Breast epithelium (tissue), 4 donors: ENCODE measurements around the gene DSCAML1. TPM values are rescaled to one million over a fixed set of nuclear protein-coding genes. Genes with fewer than 3 reads are reported as not detected.

Experiments used
- DNase-seq, 2 donors: peaks; one replicate each; pipeline ENCODE4 v3.0.0-alpha.2; 2019; ENCODE audit warnings: low spot score in 2 of 2
- H3K27ac ChIP-seq, 2 donors: fragments of 200-600 bp; sonication (generic) in 1 of 2; one replicate each; pipeline ENCODE4 v1.5.1; 2016 to 2019; ENCODE audit warnings: mild to moderate bottlenecking in 1 of 2
- H3K27me3 ChIP-seq, 2 donors: fragments of 200-600 bp; sonication (generic) in 1 of 2; one replicate each; pipeline versions ENCODE4 v1.5.1 to v1.6.0; 2017 to 2019; ENCODE audit warnings: control low read depth in 1 of 2, mild to moderate bottlenecking in 1 of 2
- H3K36me3 ChIP-seq: fragments of 200-600 bp; one replicate; pipeline ENCODE4 v1.5.1; 2019
- H3K4me1 ChIP-seq, 2 donors: fragments of 200-600 bp; sonication (generic); one replicate each; pipeline ENCODE4 v1.5.1; 2016 to 2019; ENCODE audit warnings: control low read depth in 1 of 2
- H3K4me3 ChIP-seq, 3 donors: fragments of 200-600 bp; sonication (generic); 1 replicate in 2 of 3; 2 replicates in 1 of 3; pipeline ENCODE4 v1.5.1; 2016 to 2019; ENCODE audit warnings: mild to moderate bottlenecking in 3 of 3, moderate library complexity in 2 of 3
- H3K9me3 ChIP-seq, 2 donors: fragments of 200-600 bp; sonication (generic) in 1 of 2; one replicate each; pipeline ENCODE4 v1.5.1; 2016 to 2019; ENCODE audit warnings: control low read depth in 1 of 2
- CTCF ChIP-seq, 3 donors: fragments of 450-650 bp; IDR thresholded peaks; one replicate each; pipeline ENCODE4 v1.5.1; 2016 to 2017; ENCODE audit warnings: antibody characterized with exemption in 3 of 3, mild to moderate bottlenecking in 3 of 3, moderate library complexity in 3 of 3
- POLR2A ChIP-seq: fragments of 450-650 bp; IDR thresholded peaks from one replicate; pipeline ENCODE4 v1.6.1; 2016; ENCODE audit warnings: antibody characterized with exemption, mild to moderate bottlenecking, moderate library complexity
- POLR2AphosphoS5 ChIP-seq, 3 donors: sonication (generic); formaldehyde crosslinking; IDR thresholded peaks; one replicate each; pipeline ENCODE4 v1.6.1; 2017; ENCODE audit warnings: antibody characterized with exemption in 3 of 3
- intact Hi-C: fragments of 100-400 bp; cut with DNase I; formaldehyde crosslinking; loops from one replicate; pipeline ENCODE4 v1.15.1; 2023; ENCODE audit warnings: low total_unique reads
- total RNA-seq, 3 donors: library from RNA; depleted of rRNA; stranded (reverse); fragments of >200 nt; gene quantifications; one replicate each; pipeline ENCODE4 v1.1.0, GENCODE V29; 2016

Gene DSCAML1
- total RNA-seq, 3 donors from 2014 or later, result 0.33 to 1.8 (median 0.64) TPM

- no peak overlapping the region for H3K4me3 ChIP-seq
- peaks cover 18% of the 10 kb centered on the region for H3K36me3 ChIP-seq
- TF ChIP-seq POLR2AphosphoS5 (IDR thresholded peaks at IDR 0.05) (no peak), POLR2A (no peak), CTCF (IDR thresholded peaks at IDR 0.05) (no peak)
- intact Hi-C loops, result no loop called here
- no peaks in the 10 kb centered on the region for H3K4me1 ChIP-seq
- H3K27me3 ChIP-seq, result no peaks in the 10 kb centered on the region
- H3K9me3 ChIP-seq, result no peaks in the 10 kb centered on the region
- no peak overlapping the region for H3K27ac ChIP-seq
- no peak for DNase-seq
These were observed 414.3 kb downstream of the DSCAML1 start for GRCh38 chr11:117382746-117383145.

- DNase-seq, result no peak
- H3K4me3 ChIP-seq, result no peak overlapping the region
- H3K27me3 ChIP-seq, result no peaks in the 10 kb centered on the region
- H3K4me1 ChIP-seq, result no peaks in the 10 kb centered on the region
- H3K27ac ChIP-seq, result no peak overlapping the region
- intact Hi-C loops, result no loop called here
- peaks cover 14% of the 10 kb centered on the region for H3K36me3 ChIP-seq
- TF ChIP-seq CTCF (IDR thresholded peaks at IDR 0.05) (no peak), POLR2A (no peak), POLR2AphosphoS5 (IDR thresholded peaks at IDR 0.05) (no peak)
- H3K9me3 ChIP-seq, result no peaks in the 10 kb centered on the region
These were observed 415.3 kb downstream of the DSCAML1 start for GRCh38 chr11:117381481-117382387.

GRCh38 chr11:117380676-117381075 is 416.3 kb downstream of the DSCAML1 start:
- peaks cover 14% of the 10 kb centered on the region for H3K36me3 ChIP-seq
- no peak overlapping the region for H3K4me3 ChIP-seq
- no peak for TF ChIP-seq CTCF (IDR thresholded peaks at IDR 0.05)
- no peak for TF ChIP-seq POLR2A
- TF ChIP-seq POLR2AphosphoS5 (IDR thresholded peaks at IDR 0.05), result no peak
- no peak for DNase-seq
- no peaks in the 10 kb centered on the region for H3K4me1 ChIP-seq
- no peaks in the 10 kb centered on the region for H3K27me3 ChIP-seq
- no peaks in the 10 kb centered on the region for H3K9me3 ChIP-seq
- H3K27ac ChIP-seq, result no peak overlapping the region
- intact Hi-C loops, result no loop called here

GRCh38 chr11:117378976-117379865 is 417.8 kb downstream of the DSCAML1 start:
- Histone ChIP-seq H3K4me3 (no peak overlapping the region), H3K27me3 (no peaks in the 10 kb centered on the region), H3K27ac (no peak overlapping the region), H3K4me1 (no peaks in the 10 kb centered on the region), H3K9me3 (no peaks in the 10 kb centered on the region), H3K36me3 (peaks cover 14% of the 10 kb centered on the region)
- DNase-seq, result no peak
- intact Hi-C loops, result no loop called here
- TF ChIP-seq POLR2AphosphoS5 (IDR thresholded peaks at IDR 0.05) (no peak), POLR2A (no peak), CTCF (IDR thresholded peaks at IDR 0.05) (no peak)

Other genes starting within 250 kb of the DSCAML1 start
- 1 to 10 TPM in 2 of 3 donors, under 1 TPM in 1; 0.66 to 2.0 (median 1.3) TPM for gene FXYD2, start 27.5 kb upstream of the DSCAML1 start, total RNA-seq
- 10 to 100 TPM; 16.0 to 25.0 (median 20.3) TPM for gene FXYD6, start 79.4 kb upstream of the DSCAML1 start, total RNA-seq
- gene TMPRSS13, start 132.2 kb upstream of the DSCAML1 start, total RNA-seq, result 10 to 100 TPM in 2 of 3 donors, under 1 TPM in 1; 0.32 to 34.0 (median 12.5) TPM
- gene IL10RA, start 189.2 kb upstream of the DSCAML1 start, total RNA-seq, result 10 to 100 TPM in 2 of 3 donors, 1 to 10 TPM in 1; 9.8 to 47.5 (median 13.3) TPM